IMR-90 (cell line): ENCODE data around the gene PLCB4. TPM values are rescaled to one million over a fixed set of nuclear protein-coding genes. Genes with fewer than 3 reads are reported as not detected.

ENCODE experiments used
- ATAC-seq: fragments of 200-7000 bp; cut with Tn5 transposase; 2 replicates; pipeline ENCODE4 v1.9.1; 2020; ENCODE audit warnings: low read depth, mild to moderate bottlenecking, moderate library complexity
- BruUV-seq: library from RNA; stranded (reverse); fragments of 400-500 nt; replicated peaks from 2 replicates; lab custom pipeline; 2021; lab: Mats Ljungman, UMichigan
- CTCF ChIA-PET: fragments of 300-600 bp; formaldehyde crosslinking; extraction: SDS; loops from one replicate; lab custom pipeline; 2021; ENCODE audit warnings: antibody characterized with exemption; lab: Yijun Ruan, JAX
- POLR2A ChIA-PET: fragments of 300-600 bp; sonication (Branson Sonifier 250); formaldehyde crosslinking; loops from one replicate; lab custom pipeline; 2022; ENCODE audit warnings: antibody characterized with exemption; ENCODE audit not compliant: unreplicated experiment; lab: Charles Lee
- DNase-seq: peaks from one replicate; pipeline ENCODE4 v3.0.0; 2013
- H2AFZ ChIP-seq: replicated peaks from 2 replicates; pipeline ENCODE3; 2013; ENCODE audit warnings: low read length, mild to moderate bottlenecking; ENCODE audit not compliant: poor library complexity
- H2AK5ac ChIP-seq: 2 replicates; pipeline ENCODE4 v1.6.1; 2013; ENCODE audit warnings: low read depth, low read length, inconsistent platforms
- H2AK9ac ChIP-seq: replicated peaks from 2 replicates; pipeline ENCODE3; 2013; ENCODE audit warnings: mild to moderate bottlenecking, low read depth, low read length, moderate library complexity; ENCODE audit not compliant: poor library complexity
- H2BK120ac ChIP-seq: 2 replicates; pipeline ENCODE4 v1.6.1; 2013; ENCODE audit warnings: low read depth, low read length, inconsistent platforms
- H2BK15ac ChIP-seq: 3 replicates; pipeline ENCODE4 v1.6.1; 2013; ENCODE audit warnings: low read depth, low read length, inconsistent platforms
- H2BK20ac ChIP-seq: 2 replicates; pipeline ENCODE4 v1.6.1; 2013; ENCODE audit warnings: low read depth, mild to moderate bottlenecking, inconsistent platforms, low read length, moderate library complexity
- H2BK5ac ChIP-seq: 2 replicates; pipeline ENCODE4 v1.6.1; 2013; ENCODE audit warnings: mild to moderate bottlenecking, low read depth, low read length, inconsistent platforms; ENCODE audit not compliant: poor library complexity, severe bottlenecking
- H3K14ac ChIP-seq: replicated peaks from 2 replicates; pipeline ENCODE4 v1.6.1; 2013; ENCODE audit warnings: low read depth, low read length, inconsistent platforms
- H3K18ac ChIP-seq: 2 replicates; pipeline ENCODE4 v1.6.1; 2013; ENCODE audit warnings: low read depth, low read length, control low read depth
- H3K23ac ChIP-seq: 2 replicates; pipeline ENCODE4 v1.6.1; 2013; ENCODE audit warnings: low read depth, low read length, inconsistent platforms
- H3K27ac ChIP-seq: 2 replicates; pipeline ENCODE4 v1.5.1; 2013; ENCODE audit warnings: mild to moderate bottlenecking, control low read depth, low read length; ENCODE audit not compliant: insufficient read depth
- H3K27me3 ChIP-seq: 2 replicates; pipeline ENCODE4 v1.6.1; 2013; ENCODE audit warnings: low read length; ENCODE audit not compliant: control insufficient read depth, insufficient read depth
- H3K36me3 ChIP-seq: 2 replicates; pipeline ENCODE4 v1.6.1; 2013; ENCODE audit warnings: low read length, mixed read lengths; ENCODE audit not compliant: control insufficient read depth, insufficient read depth
- H3K4ac ChIP-seq: 2 replicates; pipeline ENCODE4 v1.6.1; 2013; ENCODE audit warnings: low read depth, low read length, inconsistent platforms
- H3K4me1 ChIP-seq: 2 replicates; pipeline ENCODE4 v1.6.1; 2013; ENCODE audit warnings: low read length, mixed read lengths; ENCODE audit not compliant: control insufficient read depth, insufficient read depth
- H3K4me2 ChIP-seq: 2 replicates; pipeline ENCODE4 v1.6.1; 2013; ENCODE audit warnings: low read depth, mild to moderate bottlenecking, control low read depth, low read length, moderate library complexity
- H3K4me3 ChIP-seq: 2 replicates; pipeline ENCODE4 v1.5.1; 2013; ENCODE audit warnings: low read depth, mild to moderate bottlenecking, control low read depth, low read length, moderate library complexity; ENCODE audit not compliant: insufficient read depth
- H3K56ac ChIP-seq: 2 replicates; pipeline ENCODE4 v1.6.1; 2013; ENCODE audit warnings: low read length, inconsistent platforms; ENCODE audit not compliant: insufficient read depth; ENCODE audit errors: extremely low read depth
- H3K79me1 ChIP-seq, 2 experiments: 2 replicates each; pipeline ENCODE4 v1.6.1; 2013; ENCODE audit warnings: low read length in 2 of 2, inconsistent platforms in 1 of 2, low read depth in 1 of 2
- H3K9ac ChIP-seq: 2 replicates; pipeline ENCODE4 v1.6.1; 2013; ENCODE audit warnings: low read depth, low read length, control low read depth
- H3K9me1 ChIP-seq: 2 replicates; pipeline ENCODE4 v1.6.1; 2013; ENCODE audit warnings: low read length, inconsistent platforms; ENCODE audit not compliant: insufficient read depth
- H3K9me3 ChIP-seq: 2 replicates; pipeline ENCODE4 v1.6.1; 2013; ENCODE audit warnings: low read length; ENCODE audit not compliant: control insufficient read depth, insufficient read depth
- H4K20me1 ChIP-seq: 2 replicates; pipeline ENCODE4 v1.6.1; 2013; ENCODE audit warnings: low read length, inconsistent platforms; ENCODE audit not compliant: insufficient read depth
- H4K5ac ChIP-seq: 2 replicates; pipeline ENCODE4 v1.6.1; 2013; ENCODE audit warnings: mild to moderate bottlenecking, low read depth, low read length, control low read depth
- H4K8ac ChIP-seq, 2 experiments: 2 replicates each; pipeline ENCODE4 v1.6.1; 2013; ENCODE audit warnings: low read depth in 2 of 2, low read length in 2 of 2, control low read depth in 1 of 2, inconsistent platforms in 1 of 2
- H4K91ac ChIP-seq: 2 replicates; pipeline ENCODE4 v1.6.1; 2013; ENCODE audit warnings: low read depth, low read length, inconsistent platforms; ENCODE audit not compliant: insufficient read depth
- BHLHE40 ChIP-seq: fragments of 150-350 bp; IDR thresholded peaks from 2 replicates; pipeline ENCODE4 v1.6.1; 2016; ENCODE audit warnings: mild to moderate bottlenecking, low read depth, low read length
- CEBPB ChIP-seq: IDR thresholded peaks from 2 replicates; pipeline ENCODE4 v1.6.1; 2012; ENCODE audit warnings: low read depth, low read length, improper control_type of control experiment
- CHD1 ChIP-seq: IDR thresholded peaks from 2 replicates; pipeline ENCODE4 v1.6.1; 2012; ENCODE audit warnings: low read depth, low read length, improper control_type of control experiment
- FOS ChIP-seq: fragments of 150-350 bp; IDR thresholded peaks from 2 replicates; pipeline ENCODE4 v1.6.1; 2016; ENCODE audit warnings: low read depth, low read length
- MAZ ChIP-seq: IDR thresholded peaks from 2 replicates; pipeline ENCODE4 v1.6.1; 2012; ENCODE audit warnings: low read depth, mild to moderate bottlenecking, low read length, improper control_type of control experiment, moderate library complexity, borderline replicate concordance
- MXI1 ChIP-seq: IDR thresholded peaks from 2 replicates; pipeline ENCODE4 v1.6.1; 2012; ENCODE audit warnings: low read depth, mild to moderate bottlenecking, low read length, moderate library complexity, borderline replicate concordance
- NFE2L2 ChIP-seq: fragments of 150-350 bp; IDR thresholded peaks from 2 replicates; pipeline ENCODE4 v1.6.1; 2016; ENCODE audit warnings: low read depth, mild to moderate bottlenecking, low read length
- POLR2A ChIP-seq: IDR thresholded peaks from 2 replicates; pipeline ENCODE4 v1.6.1; 2012; ENCODE audit warnings: mild to moderate bottlenecking, low read depth, low read length
- RAD21 ChIP-seq: IDR thresholded peaks from 2 replicates; pipeline ENCODE4 v1.6.1; 2012; ENCODE audit warnings: low read length, improper control_type of control experiment
- RFX5 ChIP-seq: IDR thresholded peaks from 2 replicates; pipeline ENCODE4 v1.8.0; 2012; ENCODE audit warnings: low read depth, mild to moderate bottlenecking, low read length, moderate library complexity
- SMC3 ChIP-seq: fragments of 150-350 bp; IDR thresholded peaks from 2 replicates; pipeline ENCODE4 v1.6.1; 2016; ENCODE audit warnings: low read depth, mild to moderate bottlenecking, antibody characterized with exemption, low read length, moderate library complexity
- WGBS, 2 experiments: methylation state at CpG; one replicate each; pipeline versions ENCODE4 v1.1.5 to v1.1.7; 2013; ENCODE audit warnings: missing lambda C conversion rate in 2 of 2; ENCODE audit not compliant: insufficient read length in 1 of 2; ENCODE audit errors: extremely low coverage in 2 of 2; 5-methylcytosine and 5-hydroxymethylcytosine counted together
- dilution Hi-C: fragments of 300-500 bp; cut with HindIII; formaldehyde crosslinking; loops from one replicate; pipeline ENCODE4 v1.14.3; 2018; ENCODE audit warnings: low sequenced_read_pairs; ENCODE audit not compliant: unreplicated experiment
- in situ Hi-C: fragments of 300-500 bp; cut with MboI; formaldehyde crosslinking; loops from 3 replicates; pipeline ENCODE4 v1.14.3; 2019; ENCODE audit warnings: low sequenced_read_pairs, inconsistent platforms, mixed read lengths
- intact Hi-C: fragments of 100-400 bp; cut with micrococcal nuclease; formaldehyde crosslinking; loops from 2 replicates; pipeline ENCODE4 v1.10.0; 2022
- polyA plus RNA-seq, 3 experiments: library from polyadenylated mRNA; depleted of rRNA; stranded (reverse); fragments of >200 nt; gene quantifications; 2 replicates each; pipeline ENCODE4 v1.2.3, GENCODE V29; 2012; ENCODE audit warnings: low replicate concordance in 1 of 3
- total RNA-seq: library from RNA; depleted of rRNA; stranded (reverse); fragments of >200 nt; gene quantifications from 2 replicates; pipeline ENCODE4 v1.2.3, GENCODE V29; 2012
- TF ChIP-seq, protein P1 (sequence below): conservative IDR thresholded peaks from 2 replicates; pipeline ENCODE4 v1.5.1; 2012; ENCODE audit warnings: mild to moderate bottlenecking, low read depth, low read length, improper control_type of control experiment

PLCB4 gene
- total and polyA plus RNA-seq, 2 of the 4 experiments (the other 2 are of a cell fraction), result 12.5 to 24.0 TPM

DNA sequence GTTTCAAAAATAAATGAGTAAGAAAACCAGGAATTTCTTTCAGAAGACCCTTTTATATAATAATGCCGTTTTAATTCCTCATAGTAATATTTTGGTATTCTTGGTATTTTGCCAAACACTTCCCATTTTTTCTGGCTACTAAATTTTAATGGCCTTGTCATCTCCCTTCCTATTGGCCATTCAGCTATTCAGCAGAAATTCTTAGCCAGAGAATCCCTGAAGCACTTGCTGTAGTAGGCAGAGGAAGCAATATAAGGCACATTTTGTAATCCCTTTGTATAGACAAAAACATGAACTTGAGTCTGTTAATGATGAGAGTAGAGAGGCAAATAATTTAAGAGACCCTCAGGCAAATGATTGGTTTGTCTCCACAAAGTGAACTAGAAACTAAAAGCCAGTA, 327.1 kb downstream of the PLCB4 start:
- peaks cover 14% of the 10 kb centered on the region for H3K4me1 ChIP-seq
- DNase-seq (no peak), ATAC-seq (no peak)
- H4K5ac ChIP-seq, result no peak overlapping the region
- H4K20me1 ChIP-seq, result no peaks in the 10 kb centered on the region
- H3K9ac ChIP-seq, result no peak overlapping the region
- H3K27me3 ChIP-seq, result no peaks in the 10 kb centered on the region
- H2BK20ac ChIP-seq, result no peak overlapping the region
- H4K91ac ChIP-seq, result no peak overlapping the region
- H3K18ac ChIP-seq, result no peak overlapping the region
- no peak overlapping the region for H2AK9ac ChIP-seq
- no peak overlapping the region for H2AFZ ChIP-seq
- ChIA-PET CTCF (no interaction called here), POLR2A (no interaction called here)
- H3K14ac ChIP-seq, result no peak overlapping the region
- no peak overlapping the region for H3K23ac ChIP-seq
- no peak overlapping the region for H3K4ac ChIP-seq
- H3K36me3 ChIP-seq, result peaks cover 8% of the 10 kb centered on the region
- in situ Hi-C loops, result no loop called here
- H3K56ac ChIP-seq, result no peak overlapping the region
- no peak overlapping the region for H2AK5ac ChIP-seq
- BruUV-seq, result no TSS peak
- TF ChIP-seq RAD21 (no peak), NFE2L2 (no peak), CHD1 (no peak), BHLHE40 (no peak), RFX5 (no peak), CEBPB (no peak), MAZ (no peak), SMC3 (no peak), POLR2A (no peak), MXI1 (no peak), FOS (no peak)
- TF ChIP-seq, protein P1, sequence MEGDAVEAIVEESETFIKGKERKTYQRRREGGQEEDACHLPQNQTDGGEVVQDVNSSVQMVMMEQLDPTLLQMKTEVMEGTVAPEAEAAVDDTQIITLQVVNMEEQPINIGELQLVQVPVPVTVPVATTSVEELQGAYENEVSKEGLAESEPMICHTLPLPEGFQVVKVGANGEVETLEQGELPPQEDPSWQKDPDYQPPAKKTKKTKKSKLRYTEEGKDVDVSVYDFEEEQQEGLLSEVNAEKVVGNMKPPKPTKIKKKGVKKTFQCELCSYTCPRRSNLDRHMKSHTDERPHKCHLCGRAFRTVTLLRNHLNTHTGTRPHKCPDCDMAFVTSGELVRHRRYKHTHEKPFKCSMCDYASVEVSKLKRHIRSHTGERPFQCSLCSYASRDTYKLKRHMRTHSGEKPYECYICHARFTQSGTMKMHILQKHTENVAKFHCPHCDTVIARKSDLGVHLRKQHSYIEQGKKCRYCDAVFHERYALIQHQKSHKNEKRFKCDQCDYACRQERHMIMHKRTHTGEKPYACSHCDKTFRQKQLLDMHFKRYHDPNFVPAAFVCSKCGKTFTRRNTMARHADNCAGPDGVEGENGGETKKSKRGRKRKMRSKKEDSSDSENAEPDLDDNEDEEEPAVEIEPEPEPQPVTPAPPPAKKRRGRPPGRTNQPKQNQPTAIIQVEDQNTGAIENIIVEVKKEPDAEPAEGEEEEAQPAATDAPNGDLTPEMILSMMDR, result no peak
- no peak overlapping the region for H3K27ac ChIP-seq
- H2BK15ac ChIP-seq, result no peak overlapping the region
- no peaks in the 10 kb centered on the region for H3K9me3 ChIP-seq
- intact Hi-C loops, result no loop called here
- dilution Hi-C loops, result no loop called here
- H4K8ac ChIP-seq, result no peak overlapping the region
- H3K79me1 ChIP-seq, result peaks cover 0 to 19% of the 10 kb centered on the region in 2 experiments; a peak in 2 of 4 replicates
- H3K9me1 ChIP-seq, result peaks cover 4% of the 10 kb centered on the region
- no CpG with 5 or more reads among the region's 1 CpG for WGBS, 2 experiments
- H3K4me2 ChIP-seq, result no peak overlapping the region
- H3K4me3 ChIP-seq, result no peak overlapping the region
- H2BK120ac ChIP-seq, result no peak overlapping the region
- H2BK5ac ChIP-seq, result no peak overlapping the region
